Keratinocyte (primary cell): ENCODE data around the gene TBC1D14.

Experiments used
- EZH2 ChIP-seq: IDR thresholded peaks from one replicate; pipeline ENCODE4 v1.6.1; 2012; ENCODE audit warnings: inconsistent platforms, mild to moderate bottlenecking, low read length, moderate library complexity
- TF ChIP-seq, protein P1 (sequence below), 3 experiments: IDR thresholded peaks in 1 of 3; conservative IDR thresholded peaks in 1 of 3; optimal IDR thresholded peaks in 1 of 3; 2 replicates in 2 of 3; 3 replicates in 1 of 3; pipeline versions ENCODE3 to v1.5.1; 2011; ENCODE audit warnings: low read length in 3 of 3, mild to moderate bottlenecking in 3 of 3, moderate library complexity in 2 of 3, control low read depth in 1 of 3, inconsistent platforms in 1 of 3; ENCODE audit not compliant: insufficient read depth in 2 of 3; ENCODE audit errors: extremely low read depth in 1 of 3

DNA sequence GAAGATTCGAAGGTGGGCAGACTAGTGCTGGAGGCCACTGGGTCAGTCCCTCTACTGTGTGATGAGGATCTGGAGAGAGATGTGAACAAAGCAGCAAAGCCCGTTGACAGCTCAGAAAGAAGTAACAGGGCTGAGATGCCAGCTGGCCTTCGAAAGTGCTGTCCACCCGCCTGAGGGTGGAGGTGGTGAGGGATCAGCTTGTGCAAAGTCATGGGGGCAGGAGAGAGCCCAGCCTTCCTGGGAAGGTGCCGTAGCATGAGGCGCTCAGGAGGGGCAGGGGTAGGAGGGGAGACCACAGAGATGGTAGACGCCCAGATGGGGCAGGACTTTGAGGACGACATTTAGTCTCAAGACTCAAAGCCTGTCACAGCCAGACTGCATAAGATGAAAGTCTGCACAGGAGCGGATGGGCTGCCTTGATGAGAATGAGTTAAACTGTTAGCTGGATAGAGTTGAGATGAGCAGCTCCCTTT lies 19.7 kb downstream of the TBC1D14 start:
- TF ChIP-seq EZH2 = no peak
- TF ChIP-seq, protein P1, sequence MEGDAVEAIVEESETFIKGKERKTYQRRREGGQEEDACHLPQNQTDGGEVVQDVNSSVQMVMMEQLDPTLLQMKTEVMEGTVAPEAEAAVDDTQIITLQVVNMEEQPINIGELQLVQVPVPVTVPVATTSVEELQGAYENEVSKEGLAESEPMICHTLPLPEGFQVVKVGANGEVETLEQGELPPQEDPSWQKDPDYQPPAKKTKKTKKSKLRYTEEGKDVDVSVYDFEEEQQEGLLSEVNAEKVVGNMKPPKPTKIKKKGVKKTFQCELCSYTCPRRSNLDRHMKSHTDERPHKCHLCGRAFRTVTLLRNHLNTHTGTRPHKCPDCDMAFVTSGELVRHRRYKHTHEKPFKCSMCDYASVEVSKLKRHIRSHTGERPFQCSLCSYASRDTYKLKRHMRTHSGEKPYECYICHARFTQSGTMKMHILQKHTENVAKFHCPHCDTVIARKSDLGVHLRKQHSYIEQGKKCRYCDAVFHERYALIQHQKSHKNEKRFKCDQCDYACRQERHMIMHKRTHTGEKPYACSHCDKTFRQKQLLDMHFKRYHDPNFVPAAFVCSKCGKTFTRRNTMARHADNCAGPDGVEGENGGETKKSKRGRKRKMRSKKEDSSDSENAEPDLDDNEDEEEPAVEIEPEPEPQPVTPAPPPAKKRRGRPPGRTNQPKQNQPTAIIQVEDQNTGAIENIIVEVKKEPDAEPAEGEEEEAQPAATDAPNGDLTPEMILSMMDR (optimal IDR thresholded peaks at IDR 0.05 in 1 of 3, IDR thresholded peaks at IDR 0.05 in 1 of 3, conservative IDR thresholded peaks at IDR 0.05 in 1 of 3; ENCODE audit: extremely low read depth in 1 of 3, insufficient read depth in 2 of 3, low read length in 3 of 3) = no peak
